Stimulated activated naive B cell treated with anti-CD40 and anti-IgM and Interleukin-4, amounts not matched to agents 10 μg/mL and 1 μg/mL and 100 μg/mL, for 72 hours (primary cell): ENCODE data around the gene MYO1B.

Experiments
- ATAC-seq, 2 donors: fragments of 150-1000 bp; cut with Tn5 transposase; replicated peaks; 2 replicates each; pipeline ENCODE4 v1.10.0; 2021; ENCODE audit warnings: moderate library complexity in 1 of 2
- DNase-seq: peaks from one replicate; pipeline ENCODE4 v3.0.0; 2021
- H3K27ac Mint-ChIP-seq: one replicate; pipeline ENCODE4 v1.8.0; 2022; ENCODE audit warnings: mild to moderate bottlenecking, mixed read lengths
- H3K27me3 Mint-ChIP-seq, 2 donors: one replicate each; pipeline ENCODE4 v1.8.0; 2022; ENCODE audit warnings: mixed read lengths in 2 of 2
- H3K36me3 Mint-ChIP-seq, 2 donors: one replicate each; pipeline ENCODE4 v1.8.0; 2022; ENCODE audit warnings: mixed read lengths in 2 of 2, mild to moderate bottlenecking in 1 of 2
- H3K4me1 Mint-ChIP-seq, 2 donors: one replicate each; pipeline ENCODE4 v1.8.0; 2022; ENCODE audit warnings: mixed read lengths in 2 of 2, mild to moderate bottlenecking in 1 of 2
- H3K4me3 Mint-ChIP-seq, 2 donors: one replicate each; pipeline ENCODE4 v1.8.0; 2022; ENCODE audit warnings: mild to moderate bottlenecking in 2 of 2, mixed read lengths in 2 of 2, moderate library complexity in 1 of 2
- H3K9me3 Mint-ChIP-seq, 2 donors: one replicate each; pipeline ENCODE4 v1.8.0; 2022; ENCODE audit warnings: mixed read lengths in 2 of 2, mild to moderate bottlenecking in 1 of 2

The MYO1B gene

GRCh38 chr2:191465766-191466420 is 220.7 kb downstream of the MYO1B start:
- no peak for DNase-seq
- no peaks in the 10 kb centered on the region for H3K36me3 Mint-ChIP-seq
- peaks cover 0 to 2% of the 10 kb centered on the region in 2 donors for H3K9me3 Mint-ChIP-seq
- H3K4me1 Mint-ChIP-seq = no peaks in the 10 kb centered on the region
- H3K4me3 Mint-ChIP-seq = no peak overlapping the region
- no peak for ATAC-seq
- peaks cover 3% of the 10 kb centered on the region in 2 donors for H3K27me3 Mint-ChIP-seq
- H3K27ac Mint-ChIP-seq = no peak overlapping the region

- Mint-ChIP-seq H3K36me3 (no peaks in the 10 kb centered on the region), H3K9me3 (no peaks in the 10 kb centered on the region), H3K27ac (no peak overlapping the region), H3K4me3 (no peak overlapping the region), H3K4me1 (no peaks in the 10 kb centered on the region), H3K27me3 (no peaks in the 10 kb centered on the region)
- DNase-seq (no peak), ATAC-seq (no peak)
Measured at GRCh38 chr2:191467113-191467512, 221.9 kb downstream of the MYO1B start.

- H3K4me1 Mint-ChIP-seq = no peaks in the 10 kb centered on the region
- no peak overlapping the region for H3K27ac Mint-ChIP-seq
- no peak overlapping the region for H3K4me3 Mint-ChIP-seq
- DNase-seq (no peak), ATAC-seq (no peak)
- no peaks in the 10 kb centered on the region for H3K27me3 Mint-ChIP-seq
- no peaks in the 10 kb centered on the region for H3K36me3 Mint-ChIP-seq
- no peaks in the 10 kb centered on the region for H3K9me3 Mint-ChIP-seq
Measured at GRCh38 chr2:191470306-191470705, 225.1 kb downstream of the MYO1B start.

GRCh38 chr2:191474464-191474863 is 229.3 kb downstream of the MYO1B start:
- H3K36me3 Mint-ChIP-seq = no peaks in the 10 kb centered on the region
- DNase-seq (no peak), ATAC-seq (no peak)
- H3K4me3 Mint-ChIP-seq = no peak overlapping the region
- no peaks in the 10 kb centered on the region for H3K4me1 Mint-ChIP-seq
- no peak overlapping the region for H3K27ac Mint-ChIP-seq
- no peaks in the 10 kb centered on the region for H3K9me3 Mint-ChIP-seq
- H3K27me3 Mint-ChIP-seq = no peaks in the 10 kb centered on the region
